ENCODE results near the gene LDHD.
"Not testable (repeated sequence)": the region's sequence is repeated elsewhere in the genome, so short reads cannot be mapped to it uniquely, and the experiment has no call there.

The LDHD gene

GRCh38 chr16:75139498-75139897, 22.9 kb upstream of the LDHD start:
- H3K27ac ChIP-seq: no peak overlapping the region
- TF ChIP-seq ZFX (IDR thresholded peaks at IDR 0.05) (no peak), CTCF (conservative IDR thresholded peaks at IDR 0.05) (no peak)

- no peak for TF ChIP-seq CTCF (conservative IDR thresholded peaks at IDR 0.05)
- no peak for TF ChIP-seq ZFX (IDR thresholded peaks at IDR 0.05)
- no peak overlapping the region for H3K27ac ChIP-seq
Observed at GRCh38 chr16:75138636-75139035, 22.1 kb upstream of the LDHD start.

DNA sequence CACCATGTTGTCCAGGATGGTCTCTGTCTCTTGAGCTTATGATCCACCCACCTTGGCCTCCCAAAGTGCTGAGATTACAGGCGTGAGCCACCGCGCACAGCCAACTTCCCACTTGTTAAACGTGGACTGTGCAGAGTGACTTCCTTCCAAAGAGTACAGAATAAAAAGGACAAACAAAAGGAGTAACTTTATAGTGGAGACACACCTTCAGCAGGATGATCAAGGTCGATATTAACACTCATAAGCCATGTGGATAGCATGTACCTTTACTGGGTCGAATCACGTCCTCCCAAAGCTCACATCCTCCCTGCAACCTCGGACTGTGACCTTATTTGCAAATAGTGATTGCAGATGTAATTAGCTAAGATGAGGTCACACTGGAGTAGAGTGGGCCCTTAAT, 21.7 kb upstream of the LDHD start:
- TF ChIP-seq ZFX (IDR thresholded peaks at IDR 0.05) (no peak), CTCF (conservative IDR thresholded peaks at IDR 0.05) (no peak)
- H3K27ac ChIP-seq: no peak overlapping the region

GRCh38 chr16:75131081-75131480, 14.5 kb upstream of the LDHD start:
- no peak for TF ChIP-seq ZFX (IDR thresholded peaks at IDR 0.05)
- TF ChIP-seq CTCF (conservative IDR thresholded peaks at IDR 0.05): no peak
- H3K27ac ChIP-seq: no peak overlapping the region

GRCh38 chr16:75130150-75130771, 13.7 kb upstream of the LDHD start:
- no peak for TF ChIP-seq ZFX (IDR thresholded peaks at IDR 0.05)
- TF ChIP-seq CTCF (conservative IDR thresholded peaks at IDR 0.05): no peak; the same call in 1 of the 2 replicates
- H3K27ac ChIP-seq: no peak overlapping the region

- H3K27ac ChIP-seq: not testable (repeated sequence)
Observed at GRCh38 chr16:75129421-75130149, 13.0 kb upstream of the LDHD start.

GRCh38 chr16:75127713-75128415, 11.3 kb upstream of the LDHD start:
- TF ChIP-seq CTCF (conservative IDR thresholded peaks at IDR 0.05): no peak
- TF ChIP-seq ZFX (IDR thresholded peaks at IDR 0.05): no peak
- no peak overlapping the region for H3K27ac ChIP-seq

Data from C4-2B (cell line).